HFF-Myc (cell line): ENCODE measurements around the gene SSC4D.
A peak's percentile ranks its signal among the peaks of the same experiment; 100 is the strongest.

Experiments used
- DNase-seq: peaks from one replicate; pipeline ENCODE4 v3.0.0-alpha.2; 2011; ENCODE audit warnings: low read depth; ENCODE audit errors: extremely low read depth
- H3K4me3 ChIP-seq: replicated peaks from 2 replicates; pipeline ENCODE4 v1.5.1; 2011; ENCODE audit warnings: low read depth, mild to moderate bottlenecking, control low read depth, low read length
- CTCF ChIP-seq: IDR thresholded peaks from 2 replicates; pipeline ENCODE4 v1.5.1; 2012; ENCODE audit warnings: mild to moderate bottlenecking, low read depth, low read length, control low read depth; ENCODE audit errors: missing control alignments

SSC4D gene

GRCh38 chr7:76359111-76359977, 50.2 kb downstream of the SSC4D start:
- DNase-seq, result peak; percentile 93
- peak; percentile 81 for TF ChIP-seq CTCF
- H3K4me3 ChIP-seq, result peak overlapping the region; percentile 81

GRCh38 chr7:76358481-76359110, 50.9 kb downstream of the SSC4D start, which contains the start of gene YWHAG:
Gene YWHAG (minus strand): TSS chr7:76358991. CDS start chr7:76358808, 183 bp downstream.
- no peak for TF ChIP-seq CTCF
- no peak for DNase-seq

GRCh38 chr7:76358011-76358480, 51.5 kb downstream of the SSC4D start:
- peak overlapping the region; percentile 81 for H3K4me3 ChIP-seq
- no peak for TF ChIP-seq CTCF
- DNase-seq, result no peak

More at GRCh38 chr7:76358481-76359110, 50.9 kb downstream of the SSC4D start, which contains the start of gene YWHAG:
- peak within 1 kb of the TSS; percentile 81 for H3K4me3 ChIP-seq

GRCh38 chr7:76357475-76358010, 52.0 kb downstream of the SSC4D start:
- DNase-seq, result no peak
- H3K4me3 ChIP-seq, result peak overlapping the region; percentile 81
- no peak for TF ChIP-seq CTCF

- no peak for DNase-seq
- TF ChIP-seq CTCF, result no peak
- peak overlapping the region; percentile 81 for H3K4me3 ChIP-seq
These were observed 52.7 kb downstream of the SSC4D start for GRCh38 chr7:76356823-76357222.

GRCh38 chr7:76356115-76356514, 53.4 kb downstream of the SSC4D start:
- DNase-seq, result no peak
- peak overlapping the region; percentile 81; the same call in 1 of the 2 replicates for H3K4me3 ChIP-seq

More at GRCh38 chr7:76356115-76356514, 53.4 kb downstream of the SSC4D start:
- no peak for TF ChIP-seq CTCF
